ENCODE measurements around the gene XCR1. TPM values are rescaled to one million over a fixed set of nuclear protein-coding genes. Genes with fewer than 3 reads are reported as not detected.

XCR1 gene
- total and polyA plus RNA-seq, 11 donors: 0.03 to 0.64 (median 0.07) TPM; not detected in 6

DNA sequence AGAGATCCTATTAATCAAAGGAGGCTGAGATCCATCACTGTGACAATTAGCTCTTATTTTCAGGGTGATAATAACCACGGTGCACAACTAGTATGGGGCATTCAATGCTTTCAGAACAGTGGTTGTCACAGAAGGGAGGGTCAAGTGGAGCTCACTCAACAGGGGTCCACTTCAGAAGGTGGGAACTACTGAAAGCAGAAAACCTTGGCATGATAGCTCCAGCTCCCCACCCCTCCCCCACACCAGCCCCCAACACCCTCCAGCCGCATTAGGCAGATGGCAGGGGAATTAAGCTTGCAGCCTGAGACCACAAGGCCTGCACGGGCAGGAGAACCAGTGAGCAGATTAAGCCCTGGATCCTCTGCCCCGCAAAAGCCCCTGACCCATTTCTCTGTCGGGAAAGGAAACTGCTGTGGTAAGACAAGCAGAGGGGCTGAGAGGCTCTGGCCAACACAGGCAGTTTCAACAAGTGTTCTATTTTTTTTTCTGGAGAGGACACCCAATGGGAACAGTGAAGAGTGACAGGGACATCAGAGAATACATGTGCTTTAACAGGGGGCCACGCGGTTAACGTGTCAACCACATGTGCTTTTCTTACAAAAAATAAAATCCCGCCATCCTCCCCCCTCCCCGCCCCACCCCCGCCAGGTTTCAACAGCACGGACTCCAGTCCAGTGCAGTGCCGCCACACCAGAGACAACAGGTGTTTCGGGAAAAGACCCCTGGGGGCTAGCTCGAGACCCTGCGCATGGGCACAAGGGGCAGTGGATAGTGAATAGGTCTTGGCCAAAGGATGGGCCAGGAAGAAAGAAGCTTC, 32.7 kb downstream of the XCR1 start:
- DNase-seq: peak in 3 of 5 donors; percentile 17 to 30 (median 28)
- no peaks in the 10 kb centered on the region for H3K27me3 ChIP-seq
- 4 to 11% (median 8%) methylated on average over 15 to 16 of the region's 16 CpGs for WGBS, 4 donors
- peaks cover 0 to 61% (median 50%) of the 10 kb centered on the region in 12 donors for H3K4me1 ChIP-seq
- H3K9me3 ChIP-seq: no peaks in the 10 kb centered on the region
- H3K36me3 ChIP-seq: no peaks in the 10 kb centered on the region
- H3K27ac ChIP-seq: peak overlapping the region; percentile 86 to 98 (median 96)
- TF ChIP-seq, protein P1, sequence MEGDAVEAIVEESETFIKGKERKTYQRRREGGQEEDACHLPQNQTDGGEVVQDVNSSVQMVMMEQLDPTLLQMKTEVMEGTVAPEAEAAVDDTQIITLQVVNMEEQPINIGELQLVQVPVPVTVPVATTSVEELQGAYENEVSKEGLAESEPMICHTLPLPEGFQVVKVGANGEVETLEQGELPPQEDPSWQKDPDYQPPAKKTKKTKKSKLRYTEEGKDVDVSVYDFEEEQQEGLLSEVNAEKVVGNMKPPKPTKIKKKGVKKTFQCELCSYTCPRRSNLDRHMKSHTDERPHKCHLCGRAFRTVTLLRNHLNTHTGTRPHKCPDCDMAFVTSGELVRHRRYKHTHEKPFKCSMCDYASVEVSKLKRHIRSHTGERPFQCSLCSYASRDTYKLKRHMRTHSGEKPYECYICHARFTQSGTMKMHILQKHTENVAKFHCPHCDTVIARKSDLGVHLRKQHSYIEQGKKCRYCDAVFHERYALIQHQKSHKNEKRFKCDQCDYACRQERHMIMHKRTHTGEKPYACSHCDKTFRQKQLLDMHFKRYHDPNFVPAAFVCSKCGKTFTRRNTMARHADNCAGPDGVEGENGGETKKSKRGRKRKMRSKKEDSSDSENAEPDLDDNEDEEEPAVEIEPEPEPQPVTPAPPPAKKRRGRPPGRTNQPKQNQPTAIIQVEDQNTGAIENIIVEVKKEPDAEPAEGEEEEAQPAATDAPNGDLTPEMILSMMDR (IDR thresholded peaks at IDR 0.05): no peak
- TF ChIP-seq POLR2A (IDR thresholded peaks at IDR 0.05): no peak
- intact Hi-C loops (cut with DNase I): loop anchor here in 1 of 10 donors (10.0 kb wide), 1 partner anchor 80 kb away; no protein-coding TSS in a partner anchor
- H3K4me3 ChIP-seq: peak overlapping the region; percentile 68 to 99 (median 88)
- peak; percentile 1 to 15 (median 2) for ATAC-seq

DNA sequence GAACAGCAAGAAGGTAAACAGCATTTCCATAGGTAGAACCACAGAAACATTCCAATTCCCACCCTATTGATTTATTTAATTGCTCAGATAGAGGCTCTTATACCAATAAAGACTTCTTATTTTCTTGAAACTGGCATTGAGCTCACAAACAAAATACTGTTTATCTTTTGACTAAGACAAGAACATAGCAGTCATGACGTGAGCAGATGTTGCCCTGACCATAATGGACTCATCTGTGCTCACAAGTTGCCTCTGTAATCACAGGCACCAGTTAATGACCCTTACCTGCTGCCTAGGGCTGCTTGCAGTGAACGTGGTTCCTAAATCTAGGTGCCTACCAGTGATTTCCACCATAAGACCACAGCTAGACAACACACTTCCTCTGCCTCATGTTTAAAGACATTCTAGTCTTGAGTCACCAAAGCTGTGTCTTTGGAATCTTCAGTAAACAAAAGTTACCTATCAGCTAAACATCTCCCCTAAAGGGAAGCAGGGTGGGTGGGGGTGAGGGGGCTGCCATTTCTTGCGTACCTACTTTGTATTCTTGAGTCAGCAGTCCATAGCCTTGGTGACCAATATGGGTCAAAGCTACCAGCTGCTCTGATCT, 33.8 kb downstream of the XCR1 start:
- DNase-seq (no peak), ATAC-seq (no peak)
- Histone ChIP-seq H3K27ac (peak overlapping the region; percentile 47 to 98 (median 96)), H3K4me1 (peaks cover under 1 to 72% (median 61%) of the 10 kb centered on the region in 12 donors), H3K9me3 (no peaks in the 10 kb centered on the region), H3K4me3 (peak overlapping the region in 2 of 12 donors; percentile 84 to 97), H3K27me3 (no peaks in the 10 kb centered on the region), H3K36me3 (no peaks in the 10 kb centered on the region)
- intact Hi-C loops (cut with DNase I): loop anchor here in 1 of 10 donors (10.0 kb wide), 1 partner anchor 81 kb away; no protein-coding TSS in a partner anchor
- 65 to 79% (median 73%) methylated on average over 3 of the region's 3 CpGs for WGBS, 4 donors
- no peak for TF ChIP-seq POLR2A (IDR thresholded peaks at IDR 0.05)
- TF ChIP-seq, protein P1 (IDR thresholded peaks at IDR 0.05): no peak

DNA sequence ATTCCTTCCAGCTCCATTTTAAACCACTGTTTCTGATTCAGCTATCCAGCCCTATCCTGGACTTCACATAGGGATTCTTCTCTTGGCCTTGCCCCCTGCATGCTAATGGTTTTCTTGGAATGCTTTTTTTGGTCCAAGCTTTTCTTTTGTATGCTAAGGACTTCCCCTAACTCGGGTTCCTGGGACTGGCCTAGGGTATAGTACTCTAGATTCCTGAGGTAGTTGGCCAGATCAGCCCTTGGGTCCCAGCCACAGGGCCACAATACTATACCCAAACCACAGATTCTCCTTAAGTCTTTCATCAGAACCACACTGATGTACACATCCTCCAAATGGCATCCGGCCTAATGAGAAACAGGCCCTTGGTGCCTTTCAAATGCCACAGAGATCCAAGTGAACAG, 34.5 kb downstream of the XCR1 start:
- Histone ChIP-seq H3K4me3 (no peak overlapping the region), H3K9me3 (no peaks in the 10 kb centered on the region), H3K27me3 (no peaks in the 10 kb centered on the region), H3K36me3 (no peaks in the 10 kb centered on the region), H3K4me1 (peaks cover 7 to 79% (median 68%) of the 10 kb centered on the region in 12 donors), H3K27ac (peak overlapping the region; percentile 47 to 98 (median 96))
- no peak for ATAC-seq
- DNase-seq: no peak
- 42 to 58% (median 55%) methylated on average over 2 of the region's 2 CpGs for WGBS, 4 donors
- no peak for TF ChIP-seq POLR2A (IDR thresholded peaks at IDR 0.05)
- TF ChIP-seq, protein P1 (IDR thresholded peaks at IDR 0.05): no peak
- intact Hi-C loops (cut with DNase I): loop anchor here in 1 of 10 donors (10.0 kb wide), 1 partner anchor 82 kb away; no protein-coding TSS in a partner anchor

Measured in heart left ventricle (tissue), 16 donors.